ENCODE data around the gene IKZF1.

DNA sequence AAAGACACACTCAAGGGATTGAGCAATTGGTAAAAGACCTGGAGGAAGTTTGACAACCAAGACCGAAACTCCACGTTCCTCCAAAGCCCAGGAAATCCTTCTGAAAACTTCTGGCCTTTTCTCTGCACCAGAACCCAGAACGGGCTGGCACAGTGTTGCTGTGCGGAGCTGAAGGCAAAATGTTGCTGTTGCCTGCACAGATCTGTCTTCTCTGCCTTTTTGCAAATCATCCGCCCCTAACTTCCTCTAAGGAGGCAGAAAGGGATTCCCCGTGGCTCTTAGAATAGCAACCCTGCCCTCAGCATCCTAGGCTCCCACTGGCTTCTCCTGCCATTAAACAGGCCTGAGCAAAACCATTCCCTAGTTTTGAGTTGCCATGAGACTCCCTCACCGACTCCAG, 100.7 kb downstream of the IKZF1 start:
- no peak for TF ChIP-seq EZH2 (IDR thresholded peaks at IDR 0.05; ENCODE audit: borderline replicate concordance, low read depth, low read length, poor library complexity, severe bottlenecking)
- TF ChIP-seq, protein P1, sequence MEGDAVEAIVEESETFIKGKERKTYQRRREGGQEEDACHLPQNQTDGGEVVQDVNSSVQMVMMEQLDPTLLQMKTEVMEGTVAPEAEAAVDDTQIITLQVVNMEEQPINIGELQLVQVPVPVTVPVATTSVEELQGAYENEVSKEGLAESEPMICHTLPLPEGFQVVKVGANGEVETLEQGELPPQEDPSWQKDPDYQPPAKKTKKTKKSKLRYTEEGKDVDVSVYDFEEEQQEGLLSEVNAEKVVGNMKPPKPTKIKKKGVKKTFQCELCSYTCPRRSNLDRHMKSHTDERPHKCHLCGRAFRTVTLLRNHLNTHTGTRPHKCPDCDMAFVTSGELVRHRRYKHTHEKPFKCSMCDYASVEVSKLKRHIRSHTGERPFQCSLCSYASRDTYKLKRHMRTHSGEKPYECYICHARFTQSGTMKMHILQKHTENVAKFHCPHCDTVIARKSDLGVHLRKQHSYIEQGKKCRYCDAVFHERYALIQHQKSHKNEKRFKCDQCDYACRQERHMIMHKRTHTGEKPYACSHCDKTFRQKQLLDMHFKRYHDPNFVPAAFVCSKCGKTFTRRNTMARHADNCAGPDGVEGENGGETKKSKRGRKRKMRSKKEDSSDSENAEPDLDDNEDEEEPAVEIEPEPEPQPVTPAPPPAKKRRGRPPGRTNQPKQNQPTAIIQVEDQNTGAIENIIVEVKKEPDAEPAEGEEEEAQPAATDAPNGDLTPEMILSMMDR (conservative IDR thresholded peaks at IDR 0.05; ENCODE audit: low read depth, low read length), result no peak

All from A673 (cell line).